ENCODE results near the gene CERCAM. TPM values are rescaled to one million over a fixed set of nuclear protein-coding genes. Genes with fewer than 3 reads are reported as not detected.

The CERCAM gene
- polyA plus RNA-seq, 1 donor (not counting 4 experiments of a cell fraction or from before 2014, with no cell fraction given) = 15.9 TPM

DNA sequence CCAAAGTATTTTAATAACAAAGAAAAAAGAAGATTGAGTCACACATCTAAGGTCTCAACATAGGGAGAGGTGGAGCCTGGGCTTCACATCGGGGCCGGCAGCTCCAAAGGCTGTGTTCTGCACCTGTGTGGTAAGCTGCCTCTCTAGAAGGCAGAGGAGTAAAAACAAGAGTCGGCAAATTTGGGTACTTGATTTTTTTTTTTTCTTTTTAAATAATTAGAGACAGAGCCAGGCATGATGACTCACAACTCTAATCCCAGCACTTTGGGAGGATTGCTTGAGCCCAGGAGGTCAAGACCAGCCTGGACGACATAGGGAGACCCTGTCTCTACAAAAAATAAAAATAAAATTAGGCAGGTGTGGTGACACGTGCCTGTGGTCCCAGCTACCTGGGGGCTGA is 44.8 kb upstream of the CERCAM start:
- dilution Hi-C loops (cut with MboI; ENCODE audit: extremely low pct_ligation_motif_present, low sequenced_read_pairs) = no loop called here
- Histone ChIP-seq H3K36me3 (ENCODE audit: control insufficient read depth in 2 of 2, extremely low read depth in 1 of 2, insufficient read depth in 2 of 2, low read length in 2 of 2) (peaks cover 10 to 12% of the 10 kb centered on the region in 2 experiments), H3K79me2 (ENCODE audit: control insufficient read depth, insufficient read depth, low read length) (peaks cover 59% of the 10 kb centered on the region), H3K9ac (ENCODE audit: control insufficient read depth, extremely low read depth, insufficient read depth, low read length) (no peak overlapping the region), H4K20me1 (ENCODE audit: control insufficient read depth, extremely low read depth, insufficient read depth, low read length) (no peaks in the 10 kb centered on the region), H3K27ac (ENCODE audit: control insufficient read depth, insufficient read depth, low read length) (no peak overlapping the region), H2AFZ (ENCODE audit: control insufficient read depth, low read length) (no peak overlapping the region), H3K4me1 (ENCODE audit: control insufficient read depth, extremely low read depth, insufficient read depth, low read length) (peaks cover 9% of the 10 kb centered on the region), H3K9me3 (ENCODE audit: control insufficient read depth, low read depth, low read length) (no peaks in the 10 kb centered on the region), H3K9me1 (ENCODE audit: control insufficient read depth, extremely low read depth, insufficient read depth, low read length) (peaks cover 2% of the 10 kb centered on the region), H3K4me3 (ENCODE audit: control insufficient read depth in 2 of 3, extremely low read depth in 1 of 3, insufficient read depth in 2 of 3, low read depth in 1 of 3, low read length in 3 of 3) (no peak overlapping the region), H3K27me3 (ENCODE audit: control insufficient read depth, extremely low read depth, insufficient read depth, low read length) (no peaks in the 10 kb centered on the region), H3K4me2 (ENCODE audit: control insufficient read depth, extremely low read depth, insufficient read depth, low read depth, low read length) (no peak overlapping the region)
- DNase-seq (ENCODE audit: low read depth, low spot score) (no peak), FAIRE-seq (no peak)
- no peak for TF ChIP-seq EZH2 (IDR thresholded peaks at IDR 0.05; ENCODE audit: low read length)
- TF ChIP-seq, protein P1, sequence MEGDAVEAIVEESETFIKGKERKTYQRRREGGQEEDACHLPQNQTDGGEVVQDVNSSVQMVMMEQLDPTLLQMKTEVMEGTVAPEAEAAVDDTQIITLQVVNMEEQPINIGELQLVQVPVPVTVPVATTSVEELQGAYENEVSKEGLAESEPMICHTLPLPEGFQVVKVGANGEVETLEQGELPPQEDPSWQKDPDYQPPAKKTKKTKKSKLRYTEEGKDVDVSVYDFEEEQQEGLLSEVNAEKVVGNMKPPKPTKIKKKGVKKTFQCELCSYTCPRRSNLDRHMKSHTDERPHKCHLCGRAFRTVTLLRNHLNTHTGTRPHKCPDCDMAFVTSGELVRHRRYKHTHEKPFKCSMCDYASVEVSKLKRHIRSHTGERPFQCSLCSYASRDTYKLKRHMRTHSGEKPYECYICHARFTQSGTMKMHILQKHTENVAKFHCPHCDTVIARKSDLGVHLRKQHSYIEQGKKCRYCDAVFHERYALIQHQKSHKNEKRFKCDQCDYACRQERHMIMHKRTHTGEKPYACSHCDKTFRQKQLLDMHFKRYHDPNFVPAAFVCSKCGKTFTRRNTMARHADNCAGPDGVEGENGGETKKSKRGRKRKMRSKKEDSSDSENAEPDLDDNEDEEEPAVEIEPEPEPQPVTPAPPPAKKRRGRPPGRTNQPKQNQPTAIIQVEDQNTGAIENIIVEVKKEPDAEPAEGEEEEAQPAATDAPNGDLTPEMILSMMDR (optimal IDR thresholded peaks at IDR 0.05 in 1 of 3, IDR thresholded peaks at IDR 0.05 in 1 of 3, conservative IDR thresholded peaks at IDR 0.05 in 1 of 3; ENCODE audit: extremely low read depth in 1 of 3, insufficient read depth in 2 of 3, low read length in 3 of 3) = no peak

GRCh38 chr9:128382261-128382660 is 38.4 kb upstream of the CERCAM start:
- H3K27me3 ChIP-seq (ENCODE audit: control insufficient read depth, extremely low read depth, insufficient read depth, low read length) = no peaks in the 10 kb centered on the region
- no peak overlapping the region for H2AFZ ChIP-seq (ENCODE audit: control insufficient read depth, low read length)
- no peaks in the 10 kb centered on the region for H4K20me1 ChIP-seq (ENCODE audit: control insufficient read depth, extremely low read depth, insufficient read depth, low read length)
- no peaks in the 10 kb centered on the region for H3K9me3 ChIP-seq (ENCODE audit: control insufficient read depth, low read depth, low read length)
- no peak overlapping the region for H3K9ac ChIP-seq (ENCODE audit: control insufficient read depth, extremely low read depth, insufficient read depth, low read length)
- no peak for FAIRE-seq
- no peaks in the 10 kb centered on the region for H3K9me1 ChIP-seq (ENCODE audit: control insufficient read depth, extremely low read depth, insufficient read depth, low read length)
- H3K4me3 ChIP-seq (ENCODE audit: control insufficient read depth in 2 of 3, extremely low read depth in 1 of 3, insufficient read depth in 2 of 3, low read depth in 1 of 3, low read length in 3 of 3) = no peak overlapping the region
- dilution Hi-C loops (cut with MboI; ENCODE audit: extremely low pct_ligation_motif_present, low sequenced_read_pairs) = no loop called here
- no peaks in the 10 kb centered on the region for H3K4me1 ChIP-seq (ENCODE audit: control insufficient read depth, extremely low read depth, insufficient read depth, low read length)
- H3K79me2 ChIP-seq (ENCODE audit: control insufficient read depth, insufficient read depth, low read length) = peaks cover 9% of the 10 kb centered on the region
- H3K36me3 ChIP-seq (ENCODE audit: control insufficient read depth in 2 of 2, extremely low read depth in 1 of 2, insufficient read depth in 2 of 2, low read length in 2 of 2) = peaks cover 13 to 25% of the 10 kb centered on the region in 2 experiments
- H3K4me2 ChIP-seq (ENCODE audit: control insufficient read depth, extremely low read depth, insufficient read depth, low read depth, low read length) = no peak overlapping the region
- no peak for TF ChIP-seq EZH2 (IDR thresholded peaks at IDR 0.05; ENCODE audit: low read length)
- TF ChIP-seq, protein P1 (optimal IDR thresholded peaks at IDR 0.05 in 1 of 3, IDR thresholded peaks at IDR 0.05 in 1 of 3, conservative IDR thresholded peaks at IDR 0.05 in 1 of 3; ENCODE audit: extremely low read depth in 1 of 3, insufficient read depth in 2 of 3, low read length in 3 of 3) = no peak
- DNase-seq (ENCODE audit: low read depth, low spot score) = no peak
- H3K27ac ChIP-seq (ENCODE audit: control insufficient read depth, insufficient read depth, low read length) = no peak overlapping the region

Data from keratinocyte (primary cell).